Liver (tissue), 9 donors: Measurements from ENCODE around the gene PET100. TPM values are rescaled to one million over a fixed set of nuclear protein-coding genes. Genes with fewer than 3 reads are reported as not detected.

ENCODE experiments used
- DNase-seq: peaks from one replicate; pipeline ENCODE4 v3.0.0-alpha.2; 2017; ENCODE audit warnings: low spot score
- H3K27ac ChIP-seq, 2 donors: one replicate each; pipeline ENCODE4 v1.7.0; 2013; ENCODE audit warnings: inconsistent platforms in 2 of 2, low read length in 2 of 2, control low read depth in 1 of 2, low read depth in 1 of 2, mild to moderate bottlenecking in 1 of 2
- H3K27me3 ChIP-seq, 4 donors: one replicate each; pipeline versions ENCODE4 v1.6.1 to v1.7.0; 2013; ENCODE audit warnings: low read length in 3 of 4, inconsistent platforms in 1 of 4, mild to moderate bottlenecking in 1 of 4, moderate library complexity in 1 of 4; ENCODE audit not compliant: control insufficient read depth in 4 of 4, insufficient read depth in 4 of 4
- H3K36me3 ChIP-seq, 4 donors: one replicate each; pipeline versions ENCODE4 v1.6.1 to v1.7.0; 2013; ENCODE audit warnings: low read length in 3 of 4, mild to moderate bottlenecking in 3 of 4, low read depth in 1 of 4, moderate library complexity in 1 of 4; ENCODE audit not compliant: control insufficient read depth in 4 of 4, insufficient read depth in 3 of 4
- H3K4me1 ChIP-seq, 4 donors: one replicate each; pipeline versions ENCODE4 v1.6.1 to v1.7.0; 2013; ENCODE audit warnings: low read length in 3 of 4, mild to moderate bottlenecking in 3 of 4, moderate library complexity in 1 of 4; ENCODE audit not compliant: control insufficient read depth in 4 of 4, insufficient read depth in 4 of 4
- H3K4me3 ChIP-seq, 3 donors: one replicate each; pipeline versions ENCODE4 v1.6.1 to v1.7.0; 2013; ENCODE audit warnings: low read length in 3 of 3, control low read depth in 1 of 3, low read depth in 1 of 3, mild to moderate bottlenecking in 1 of 3
- H3K9ac ChIP-seq, 2 donors: one replicate each; pipeline ENCODE4 v1.7.0; 2013; ENCODE audit warnings: low read length in 2 of 2, mild to moderate bottlenecking in 2 of 2, moderate library complexity in 2 of 2, control low read depth in 1 of 2, low read depth in 1 of 2
- H3K9me3 ChIP-seq, 4 donors: one replicate each; pipeline versions ENCODE4 v1.6.1 to v1.7.0; 2013; ENCODE audit warnings: low read length in 3 of 4; ENCODE audit not compliant: control insufficient read depth in 4 of 4
- CTCF ChIP-seq: fragments of 150-350 bp; IDR thresholded peaks from 2 replicates; pipeline ENCODE4 v1.5.1; 2017; ENCODE audit warnings: improper control_type of control experiment, low read depth, low read length; ENCODE audit not compliant: missing input control
- FOXA2 ChIP-seq: IDR thresholded peaks from 2 replicates; pipeline ENCODE4 v1.6.1; 2016; ENCODE audit warnings: antibody characterized with exemption
- GABPA ChIP-seq, 2 donors: IDR thresholded peaks in 1 of 2; conservative IDR thresholded peaks in 1 of 2; 2 replicates each; pipeline ENCODE4 v1.6.1; 2016; ENCODE audit warnings: antibody characterized with exemption in 2 of 2, mild to moderate bottlenecking in 1 of 2, moderate library complexity in 1 of 2
- HNF4A ChIP-seq, 2 donors: conservative IDR thresholded peaks; 2 replicates each; pipeline ENCODE4 v1.6.1; 2016; ENCODE audit warnings: antibody characterized with exemption in 2 of 2, mild to moderate bottlenecking in 2 of 2
- HNF4G ChIP-seq: IDR thresholded peaks from 2 replicates; pipeline ENCODE4 v1.6.1; 2016; ENCODE audit warnings: antibody characterized with exemption
- MAX ChIP-seq: IDR thresholded peaks from 2 replicates; pipeline ENCODE4 v1.6.1; 2016; ENCODE audit warnings: antibody characterized with exemption
- NR2F2 ChIP-seq: IDR thresholded peaks from 2 replicates; pipeline ENCODE4 v1.6.1; 2016; ENCODE audit warnings: antibody characterized with exemption
- RAD21 ChIP-seq, 2 donors: IDR thresholded peaks; 2 replicates each; pipeline ENCODE4 v1.6.1; 2016; ENCODE audit warnings: antibody characterized with exemption in 2 of 2, mild to moderate bottlenecking in 2 of 2
- RXRA ChIP-seq, 2 donors: IDR thresholded peaks; 2 replicates each; pipeline ENCODE4 v1.6.1; 2017 to 2018; ENCODE audit warnings: antibody characterized with exemption in 2 of 2, mild to moderate bottlenecking in 1 of 2
- SP1 ChIP-seq: IDR thresholded peaks from 2 replicates; pipeline ENCODE4 v1.6.1; 2018; ENCODE audit warnings: antibody characterized with exemption, mild to moderate bottlenecking
- TAF1 ChIP-seq: conservative IDR thresholded peaks from 2 replicates; pipeline ENCODE4 v1.6.1; 2016; ENCODE audit warnings: antibody characterized with exemption, mild to moderate bottlenecking
- YY1 ChIP-seq: IDR thresholded peaks from 2 replicates; pipeline ENCODE4 v1.6.1; 2016; ENCODE audit warnings: antibody characterized with exemption, mild to moderate bottlenecking
- ZBTB33 ChIP-seq: IDR thresholded peaks from 2 replicates; pipeline ENCODE4 v1.6.1; 2016; ENCODE audit warnings: antibody characterized with exemption
- WGBS: extraction: QIAGEN DNeasy Blood & Tissue Kit; methylation state at CpG from one replicate; pipeline ENCODE4 v1.1.7; 2013; 5-methylcytosine and 5-hydroxymethylcytosine counted together
- polyA plus RNA-seq, 2 donors: library from polyadenylated mRNA; stranded (reverse) in 1 of 2; unstranded in 1 of 2; fragments of 200-250 nt in 1 of 2; fragments of >200 nt in 1 of 2; fragmentation: Nextera tagmentation in 1 of 2; extraction: Ambion mirVana in 1 of 2; gene quantifications; one replicate each; pipeline versions ENCODE4 v1.2.1 to v1.2.3, GENCODE V29; 2013 to 2015
- total RNA-seq, 2 donors: library from RNA; depleted of rRNA; stranded (reverse); fragments of >200 nt; gene quantifications; one replicate each; pipeline ENCODE4 v1.2.3, GENCODE V29; 2014
- TF ChIP-seq, protein P1 (sequence below): IDR thresholded peaks from 2 replicates; pipeline ENCODE4 v1.6.1; 2016; ENCODE audit warnings: antibody characterized with exemption
- donor health status: healthy.
- donor health status: healthy.
- donor health status: healthy.
- donor health status: healthy.
- donor health status: healthy.

The PET100 gene
- total and polyA plus RNA-seq, 4 donors = 4.8 to 225 (median 26.7) TPM

GRCh38 chr19:7618771-7619510 lies 10.7 kb upstream of the PET100 start:
- H3K9ac ChIP-seq = peak overlapping the region; percentile 28 to 33
- no peak overlapping the region for H3K4me3 ChIP-seq
- DNase-seq = no peak

DNA sequence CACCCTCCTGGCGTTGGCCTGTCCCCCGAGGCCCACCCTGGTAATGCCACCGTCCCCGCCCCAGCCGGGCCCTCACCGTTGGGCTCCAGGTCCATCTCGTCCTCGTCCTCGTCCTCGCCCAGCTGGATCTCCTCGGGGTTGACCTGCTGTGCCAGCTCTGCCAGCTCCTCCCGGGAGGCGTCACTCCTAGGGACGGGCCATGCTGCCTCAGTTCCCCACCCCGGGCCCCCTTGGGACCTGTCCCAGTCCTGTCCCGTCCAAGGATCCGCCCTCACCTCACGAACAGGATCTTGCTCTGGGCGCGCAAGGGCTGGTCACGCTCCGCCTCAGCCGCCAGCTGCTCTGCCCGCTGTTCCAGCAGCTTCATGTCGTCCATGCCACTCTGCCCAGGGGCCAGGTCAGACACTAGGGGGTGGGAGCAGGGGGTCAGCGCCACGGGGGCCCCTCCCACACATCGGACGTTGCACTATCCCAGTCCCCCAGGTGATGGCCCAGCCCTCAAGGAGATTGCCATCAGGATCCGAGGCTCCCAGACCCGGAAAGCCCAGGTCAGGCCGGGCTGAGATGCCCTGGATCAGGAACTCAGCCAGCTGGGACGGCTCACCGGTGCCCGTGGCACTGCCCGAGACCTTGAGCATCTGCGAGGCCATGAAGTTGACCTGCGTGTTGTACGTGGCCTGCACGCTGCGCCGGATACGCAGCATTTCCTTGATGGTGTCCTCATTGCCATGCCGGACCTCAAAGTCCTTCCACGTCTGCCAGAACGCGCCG lies 9.7 kb upstream of the PET100 start:
- 62% methylated on average over 48 of the region's 48 CpGs for WGBS
- TF ChIP-seq NR2F2 = no peak
- no peak for TF ChIP-seq YY1
- TF ChIP-seq, protein P1, sequence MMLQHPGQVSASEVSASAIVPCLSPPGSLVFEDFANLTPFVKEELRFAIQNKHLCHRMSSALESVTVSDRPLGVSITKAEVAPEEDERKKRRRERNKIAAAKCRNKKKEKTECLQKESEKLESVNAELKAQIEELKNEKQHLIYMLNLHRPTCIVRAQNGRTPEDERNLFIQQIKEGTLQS = no peak
- TF ChIP-seq TAF1 = no peak
- H3K9me3 ChIP-seq = no peaks in the 10 kb centered on the region
- H3K4me3 ChIP-seq = no peak overlapping the region
- peaks cover 9 to 46% (median 30%) of the 10 kb centered on the region in 4 donors for H3K36me3 ChIP-seq
- H3K27me3 ChIP-seq = no peaks in the 10 kb centered on the region
- peaks cover 17 to 36% (median 27%) of the 10 kb centered on the region in 4 donors for H3K4me1 ChIP-seq
- DNase-seq = no peak
- H3K27ac ChIP-seq = peak overlapping the region; percentile 86 to 94
- no peak overlapping the region for H3K9ac ChIP-seq

More at GRCh38 chr19:7618771-7619510, 10.7 kb upstream of the PET100 start:
- H3K36me3 ChIP-seq = peaks cover 9 to 41% (median 29%) of the 10 kb centered on the region in 4 donors
- no peaks in the 10 kb centered on the region for H3K27me3 ChIP-seq
- 30% methylated on average over 21 of the region's 21 CpGs for WGBS
- H3K27ac ChIP-seq = peak overlapping the region; percentile 86 to 94
- peaks cover 17 to 36% (median 27%) of the 10 kb centered on the region in 4 donors for H3K4me1 ChIP-seq
- TF ChIP-seq MAX (no peak), FOXA2 (no peak), RXRA (IDR thresholded peaks at IDR 0.05) (peak in 1 of 2 donors; percentile 52), YY1 (peak; percentile 85), CTCF (no peak), SP1 (peak; percentile 71), HNF4G (no peak), TAF1 (no peak), RAD21 (IDR thresholded peaks at IDR 0.05) (no peak), HNF4A (conservative IDR thresholded peaks at IDR 0.05) (peak; percentile 72 to 75), ZBTB33 (no peak), GABPA (IDR thresholded peaks at IDR 0.05 in 1 of 2, conservative IDR thresholded peaks at IDR 0.05 in 1 of 2) (no peak), NR2F2 (no peak)
- no peaks in the 10 kb centered on the region for H3K9me3 ChIP-seq
